Right atrium auricular region (tissue), 2 donors: ENCODE measurements around the gene C3orf62. TPM values are rescaled to one million over a fixed set of nuclear protein-coding genes. Genes with fewer than 3 reads are reported as not detected.
"Not testable (repeated sequence)": the region's sequence is repeated elsewhere in the genome, so short reads cannot be mapped to it uniquely, and the experiment has no call there.

Source experiments
- DNase-seq: peaks from one replicate; pipeline ENCODE4 v3.0.0-alpha.2; 2019; ENCODE audit warnings: low spot score
- H3K27ac ChIP-seq, 2 donors: fragments of 200-600 bp; sonication (generic); 1 replicate in 1 of 2; 2 replicates in 1 of 2; pipeline ENCODE4 v1.5.1; 2016 to 2019
- H3K27me3 ChIP-seq, 2 donors: fragments of 200-600 bp; sonication (generic); one replicate each; pipeline versions ENCODE4 v1.5.1 to v1.6.0; 2017 to 2019
- H3K36me3 ChIP-seq: fragments of 200-600 bp; sonication (generic); one replicate; pipeline ENCODE4 v1.5.1; 2016
- H3K4me1 ChIP-seq, 2 donors: fragments of 200-600 bp; sonication (generic); one replicate each; pipeline versions ENCODE4 v1.5.1 to v1.6.0; 2017 to 2019
- H3K4me3 ChIP-seq, 2 donors: fragments of 200-600 bp; sonication (generic); 1 replicate in 1 of 2; 2 replicates in 1 of 2; pipeline ENCODE4 v1.5.1; 2017 to 2019; ENCODE audit warnings: mild to moderate bottlenecking in 1 of 2, moderate library complexity in 1 of 2
- H3K9me3 ChIP-seq, 2 donors: fragments of 200-600 bp; sonication (generic); one replicate each; pipeline ENCODE4 v1.5.1; 2019
- CTCF ChIP-seq, 2 donors: fragments of 200-600 bp; sonication (generic); IDR thresholded peaks; one replicate each; pipeline ENCODE4 v1.5.1; 2019; ENCODE audit warnings: antibody characterized with exemption in 2 of 2
- microRNA-seq, 2 donors: library from miRNA; unstranded; fragments of <30 nt; microRNA quantifications; one replicate each; pipeline ENCODE4, GENCODE V29; 2016 to 2017; ENCODE audit warnings: borderline number of aligned reads in 2 of 2, borderline replicate concordance in 1 of 2
- total RNA-seq, 2 donors: library from RNA; depleted of rRNA; stranded (reverse); fragments of >200 nt; gene quantifications; one replicate each; pipeline ENCODE4 v1.1.0, GENCODE V29; 2016

The C3orf62 gene
- total RNA-seq, 2 donors from 2014 or later, result 1.0 to 1.5 TPM

GRCh38 chr3:49237344-49237743 is 39.7 kb downstream of the C3orf62 start:
- Histone ChIP-seq H3K27ac (no peak overlapping the region), H3K36me3 (no peaks in the 10 kb centered on the region), H3K4me1 (no peaks in the 10 kb centered on the region), H3K27me3 (no peaks in the 10 kb centered on the region), H3K9me3 (peaks cover 13 to 16% of the 10 kb centered on the region in 2 donors), H3K4me3 (no peak overlapping the region)
- TF ChIP-seq CTCF (IDR thresholded peaks at IDR 0.05), result no peak
- no peak for DNase-seq

- no peak overlapping the region for H3K4me3 ChIP-seq
- H3K9me3 ChIP-seq, result peaks cover 13 to 18% of the 10 kb centered on the region in 2 donors
- H3K4me1 ChIP-seq, result no peaks in the 10 kb centered on the region
- H3K36me3 ChIP-seq, result no peaks in the 10 kb centered on the region
- H3K27me3 ChIP-seq, result no peaks in the 10 kb centered on the region
- TF ChIP-seq CTCF (IDR thresholded peaks at IDR 0.05), result no peak
- H3K27ac ChIP-seq, result no peak overlapping the region
- no peak for DNase-seq
Measured at GRCh38 chr3:49236226-49236625, 40.8 kb downstream of the C3orf62 start.

DNA sequence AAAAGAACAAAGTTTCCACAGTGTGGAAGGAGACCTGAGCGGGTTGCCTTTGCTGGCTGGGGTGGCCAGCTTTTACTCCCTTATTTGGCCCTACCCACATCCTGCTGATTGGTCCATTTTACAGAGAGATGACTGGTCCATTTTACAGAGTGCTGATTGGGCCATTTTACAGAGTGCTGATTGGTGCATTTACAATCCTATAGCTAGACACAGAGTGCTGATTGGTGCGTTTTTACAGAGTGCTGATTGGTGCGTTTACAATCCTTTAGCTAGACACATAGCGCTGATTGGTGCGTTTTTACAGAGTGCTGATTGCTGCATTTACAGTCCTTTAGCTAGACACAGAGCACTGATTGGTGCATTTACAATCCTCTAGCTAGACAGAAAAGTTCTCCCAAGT is 48.2 kb downstream of the C3orf62 start:
- not testable (repeated sequence) for H3K27ac ChIP-seq, H3K36me3 ChIP-seq, H3K4me3 ChIP-seq, DNase-seq, H3K27me3 ChIP-seq, H3K4me1 ChIP-seq
- H3K9me3 ChIP-seq, result peaks cover 16 to 56% of the 10 kb centered on the region in 2 donors

DNA sequence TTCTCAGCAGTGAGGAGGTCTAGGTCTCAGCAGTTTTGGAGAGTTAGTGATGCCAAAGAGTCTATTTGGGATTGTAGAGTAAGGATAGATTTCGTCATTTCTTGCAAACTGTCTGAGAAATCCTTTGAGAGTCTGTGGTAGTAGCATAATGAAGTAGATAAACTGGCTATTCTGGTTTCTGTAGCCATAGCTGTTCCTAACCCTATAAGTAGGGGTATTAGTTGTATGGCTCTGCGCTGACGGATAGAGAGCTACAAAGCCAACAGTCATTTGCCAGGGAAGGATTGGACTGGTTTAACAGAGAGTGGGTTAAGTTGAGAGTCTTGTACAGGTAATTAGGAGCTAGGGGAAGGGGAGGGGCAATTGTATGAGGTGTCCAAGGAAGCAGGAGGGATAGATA is 55.0 kb downstream of the C3orf62 start:
- no peaks in the 10 kb centered on the region for H3K36me3 ChIP-seq
- TF ChIP-seq CTCF (IDR thresholded peaks at IDR 0.05), result no peak
- H3K9me3 ChIP-seq, result peaks cover 0 to under 1% of the 10 kb centered on the region in 2 donors
- H3K27me3 ChIP-seq, result no peaks in the 10 kb centered on the region
- no peak for DNase-seq
- H3K4me3 ChIP-seq, result no peak overlapping the region
- H3K27ac ChIP-seq, result no peak overlapping the region
- H3K4me1 ChIP-seq, result peaks cover 0 to 22% of the 10 kb centered on the region in 2 donors

DNA sequence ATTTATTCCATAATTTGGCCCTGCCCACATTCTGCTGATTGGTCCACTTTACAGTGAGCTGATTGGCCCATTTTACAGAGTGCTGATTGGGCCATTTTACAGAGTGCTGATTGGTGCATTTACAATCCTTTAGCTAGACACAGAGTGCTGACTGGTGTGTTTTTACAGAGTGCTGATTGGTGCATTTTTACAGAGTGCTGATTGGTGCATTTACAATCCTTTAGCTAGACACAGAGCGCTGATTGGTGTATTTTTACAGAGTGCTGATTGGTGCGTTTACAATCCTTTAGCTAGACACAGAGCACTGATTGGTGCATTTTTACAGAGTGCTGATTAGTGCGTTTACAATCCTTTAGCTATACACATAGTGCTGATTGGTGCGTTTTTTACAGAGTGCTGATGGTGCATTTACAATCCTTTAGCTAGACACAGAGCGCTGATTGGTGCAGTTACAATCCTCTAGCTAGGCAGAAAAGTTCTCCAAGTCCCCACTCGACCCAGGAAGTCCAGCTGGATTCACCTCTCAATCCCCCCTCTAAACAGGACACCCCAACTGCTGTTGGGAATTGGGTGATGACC is 56.0 kb downstream of the C3orf62 start:
- H3K27me3 ChIP-seq, H3K9me3 ChIP-seq, H3K36me3 ChIP-seq, H3K27ac ChIP-seq, H3K4me3 ChIP-seq, DNase-seq: not testable (repeated sequence)
- H3K4me1 ChIP-seq, result peaks cover 0 to 22% of the 10 kb centered on the region in 2 donors

GRCh38 chr3:49219132-49219531 is 57.9 kb downstream of the C3orf62 start:
- H3K4me1 ChIP-seq, result peaks cover 0 to 22% of the 10 kb centered on the region in 2 donors
- no peak for TF ChIP-seq CTCF (IDR thresholded peaks at IDR 0.05)

More at GRCh38 chr3:49219132-49219531, 57.9 kb downstream of the C3orf62 start:
- Histone ChIP-seq H3K27ac (peak overlapping the region; percentile 6 to 62), H3K27me3 (no peaks in the 10 kb centered on the region), H3K9me3 (no peaks in the 10 kb centered on the region), H3K36me3 (no peaks in the 10 kb centered on the region), H3K4me3 (no peak overlapping the region)
- DNase-seq, result no peak

Small RNAs within 50 kb of the gene (microRNA-seq; reads per million reads assigned to microRNA genes)
- 0 reads per million in 2 donors for gene MIR4271

Other genes with a start within 250 kb of the C3orf62 start
- 10 to 100 TPM; 32.1 to 68.7 TPM for gene IMPDH2, start 247.8 kb downstream of the C3orf62 start, total RNA-seq
- 10 to 100 TPM; 39.1 to 46.8 TPM for gene QRICH1, start 183.2 kb downstream of the C3orf62 start, total RNA-seq
- 100 to 1,000 TPM; 118 to 138 TPM for gene QARS1, start 172.5 kb downstream of the C3orf62 start, total RNA-seq
- 10 to 100 TPM; 49.3 to 58.7 TPM for gene USP19, start 156.4 kb downstream of the C3orf62 start, total RNA-seq
- 1,000 to 10,000 TPM; 1,056 to 1,180 TPM for gene LAMB2, start 144.2 kb downstream of the C3orf62 start, total RNA-seq
- gene CCDC71, start 110.9 kb downstream of the C3orf62 start, total RNA-seq, result 10 to 100 TPM; 16.7 to 25.2 TPM
- gene KLHDC8B, start 105.6 kb downstream of the C3orf62 start, total RNA-seq, result 10 to 100 TPM; 51.2 to 80.9 TPM
- 10 to 100 TPM in 1 of 2 donors, 1 to 10 TPM in 1; 9.8 to 13.5 TPM for gene USP4, start 62.8 kb upstream of the C3orf62 start, total RNA-seq
- 100 to 1,000 TPM; 121 to 276 TPM for gene GPX1, start 81.1 kb upstream of the C3orf62 start, total RNA-seq
- gene RHOA, start 134.7 kb upstream of the C3orf62 start, total RNA-seq, result 100 to 1,000 TPM; 292 to 304 TPM
- 10 to 100 TPM; 13.9 to 23.1 TPM for gene TCTA, start 135.2 kb upstream of the C3orf62 start, total RNA-seq
- 10 to 100 TPM in 1 of 2 donors, 1 to 10 TPM in 1; 6.6 to 17.6 TPM for gene AMT, start 145.2 kb upstream of the C3orf62 start, total RNA-seq
- 1 to 10 TPM; 4.8 to 7.4 TPM for gene NICN1, start 152.1 kb upstream of the C3orf62 start, total RNA-seq
- gene DAG1, start 193.0 kb upstream of the C3orf62 start, total RNA-seq, result 100 to 1,000 TPM; 115 to 174 TPM